HG03342 (cell line): ENCODE data around the gene MPRIP.
"Not testable (repeated sequence)": the region's sequence is repeated elsewhere in the genome, so short reads cannot be mapped to it uniquely, and the experiment has no call there.

Experiments
- ATAC-seq: cut with Tn5 transposase; IDR thresholded peaks from one replicate; pipeline ENCODE4 v1.9.1; 2021; ENCODE audit warnings: mild to moderate bottlenecking, moderate library complexity; ENCODE audit not compliant: unreplicated experiment

MPRIP gene

DNA sequence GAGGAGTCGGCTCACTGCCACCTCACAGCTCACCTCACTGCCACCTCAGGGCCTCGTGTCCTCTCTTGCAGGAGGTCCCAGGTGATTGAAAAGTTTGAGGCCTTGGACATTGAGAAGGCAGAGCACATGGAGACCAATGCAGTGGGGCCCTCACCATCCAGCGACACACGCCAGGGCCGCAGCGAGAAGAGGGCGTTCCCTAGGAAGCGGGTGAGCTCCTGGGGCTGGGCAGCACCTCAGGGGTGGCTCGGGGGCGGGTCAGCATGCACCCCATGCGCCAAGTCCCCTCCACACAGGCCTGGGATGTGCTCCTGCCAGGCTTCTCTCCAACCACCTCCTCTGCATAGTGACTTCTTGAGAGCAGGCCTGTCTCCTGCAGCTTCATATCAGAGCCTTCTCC, 100.3 kb downstream of the MPRIP start:
- no peak for ATAC-seq

- no peak for ATAC-seq
Measured at GRCh38 chr17:17143501-17143900, 101.2 kb downstream of the MPRIP start.

GRCh38 chr17:17144061-17144460, 101.8 kb downstream of the MPRIP start:
- ATAC-seq, result no peak

GRCh38 chr17:17144916-17145665, 102.8 kb downstream of the MPRIP start:
- no peak for ATAC-seq

- ATAC-seq, result no peak
Measured at GRCh38 chr17:17146786-17147406, 104.6 kb downstream of the MPRIP start.

DNA sequence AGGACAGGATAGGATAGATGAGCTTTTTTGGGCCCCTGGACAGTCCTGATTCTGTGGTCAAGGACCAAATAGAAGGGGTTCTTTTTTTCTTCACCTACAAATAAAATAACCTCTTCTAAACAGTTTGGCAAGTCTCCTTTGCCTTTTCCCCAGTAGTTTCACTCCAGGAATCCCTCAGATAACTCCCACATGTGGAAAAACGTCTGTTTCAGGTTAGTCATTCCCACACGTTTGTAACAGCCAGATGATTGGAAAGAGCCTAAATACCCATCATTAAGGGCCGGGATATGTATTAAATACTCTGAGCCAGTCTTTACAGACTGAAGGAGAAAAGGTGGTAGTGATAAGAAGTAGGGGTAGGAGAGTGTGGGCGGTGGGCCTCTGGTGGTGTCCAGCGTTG, 105.6 kb downstream of the MPRIP start:
- no peak for ATAC-seq

DNA sequence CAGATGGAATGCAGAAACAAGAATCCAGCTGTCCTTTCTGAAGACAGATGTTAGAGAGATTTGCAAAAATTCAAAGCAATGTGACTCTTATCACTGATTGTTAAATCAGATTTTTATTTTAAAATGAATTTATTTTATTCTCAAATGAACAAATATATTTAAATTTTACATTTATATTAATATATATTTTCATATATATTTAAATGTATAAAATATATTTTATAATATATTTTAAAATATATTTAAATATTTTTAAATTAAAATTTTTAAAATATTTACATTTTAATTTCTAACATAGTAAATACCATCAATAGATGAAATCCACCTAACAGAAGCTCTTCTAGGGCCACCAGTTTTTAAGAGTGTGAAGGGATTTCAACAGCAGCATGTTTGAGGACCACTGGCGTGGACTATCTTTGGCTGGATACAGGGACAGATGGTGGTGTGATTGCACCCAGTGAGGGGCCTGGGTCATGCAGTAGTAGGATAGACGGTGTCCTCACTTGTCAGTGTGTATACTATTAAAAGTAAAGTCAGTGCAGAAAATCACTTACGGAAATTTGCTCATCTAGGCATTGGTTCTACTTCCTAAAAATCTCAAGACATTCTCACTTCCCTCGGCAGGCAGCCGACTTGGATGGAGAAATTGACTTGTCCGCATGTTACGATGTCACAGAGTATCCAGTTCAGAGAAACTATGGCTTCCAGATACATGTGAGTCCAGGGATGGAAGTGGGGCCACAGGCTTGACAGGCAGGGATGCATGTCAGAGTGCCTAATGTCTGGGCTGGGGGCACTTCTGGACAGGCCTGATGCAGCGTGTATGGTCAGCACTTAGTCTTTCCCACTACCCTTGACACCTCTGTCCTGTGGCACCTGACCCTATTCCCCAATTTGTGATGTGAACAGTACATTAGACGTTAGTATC, 107.5 kb downstream of the MPRIP start:
- ATAC-seq, result no peak

DNA sequence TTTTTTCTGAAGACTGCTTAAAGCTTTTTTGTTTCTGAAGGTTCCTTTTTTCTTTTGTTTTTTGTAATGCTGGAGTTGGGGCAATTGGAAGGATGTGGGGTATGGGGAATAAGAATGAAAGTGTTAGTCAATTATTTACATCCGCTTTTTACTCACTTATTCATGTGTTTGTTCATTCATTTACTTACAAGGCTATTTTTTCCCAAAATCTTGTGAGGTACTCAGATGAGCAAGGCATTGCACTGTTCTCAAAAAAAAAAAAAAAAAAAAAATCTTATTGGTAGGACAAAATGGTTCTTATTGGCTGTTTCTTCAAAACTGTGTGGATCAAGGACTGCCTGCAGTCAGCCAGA, 108.2 kb downstream of the MPRIP start:
- ATAC-seq, result no peak

GRCh38 chr17:17151055-17151454, 108.8 kb downstream of the MPRIP start:
- no peak for ATAC-seq

DNA sequence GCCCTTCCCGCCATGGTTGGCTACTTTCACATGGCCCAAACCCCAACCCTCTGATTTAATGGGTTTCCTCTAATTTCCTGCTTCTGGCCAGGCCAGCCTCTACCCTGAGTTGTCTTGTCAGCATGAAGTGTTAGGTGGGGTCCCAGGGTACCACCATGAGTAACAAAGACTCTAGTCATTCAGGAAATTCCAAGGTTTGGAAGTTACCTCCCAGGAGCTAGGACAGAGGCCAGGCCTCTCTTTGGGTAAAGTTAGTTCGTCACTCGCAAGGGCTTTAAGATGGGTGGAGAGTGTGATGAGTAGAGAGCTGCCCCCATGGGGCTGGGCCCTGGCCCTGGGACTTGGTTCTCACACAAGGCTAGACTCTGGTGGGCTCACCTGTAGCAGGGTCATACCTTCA, 109.3 kb downstream of the MPRIP start:
- no peak for ATAC-seq

GRCh38 chr17:17151962-17152361, 109.7 kb downstream of the MPRIP start:
- ATAC-seq, result no peak

- no peak for ATAC-seq
Measured at GRCh38 chr17:17152385-17152784, 110.1 kb downstream of the MPRIP start.

DNA sequence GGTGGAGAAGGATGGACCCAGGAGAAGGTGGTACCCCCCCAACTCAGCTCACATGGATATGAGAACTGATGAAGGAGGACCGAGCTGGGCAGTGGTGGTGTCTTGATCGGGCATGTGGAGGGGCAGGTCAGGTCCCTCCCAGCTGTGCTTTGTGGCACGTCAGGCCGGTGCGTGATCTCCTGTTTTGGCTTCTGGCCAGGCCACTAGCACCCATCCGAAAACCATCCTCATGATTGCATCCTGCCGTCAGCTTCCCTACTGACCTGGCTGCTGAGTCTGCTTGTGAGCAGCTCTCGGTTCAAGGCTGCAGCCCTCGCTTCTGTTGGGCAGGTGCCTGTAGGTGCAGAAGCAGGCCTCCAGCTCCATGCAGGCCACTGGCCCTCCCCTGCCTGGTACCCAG, 110.8 kb downstream of the MPRIP start:
- ATAC-seq, result no peak

- ATAC-seq, result no peak
Measured at GRCh38 chr17:17153709-17154108, 111.5 kb downstream of the MPRIP start.

GRCh38 chr17:17154556-17154955, 112.3 kb downstream of the MPRIP start:
- ATAC-seq, result no peak

DNA sequence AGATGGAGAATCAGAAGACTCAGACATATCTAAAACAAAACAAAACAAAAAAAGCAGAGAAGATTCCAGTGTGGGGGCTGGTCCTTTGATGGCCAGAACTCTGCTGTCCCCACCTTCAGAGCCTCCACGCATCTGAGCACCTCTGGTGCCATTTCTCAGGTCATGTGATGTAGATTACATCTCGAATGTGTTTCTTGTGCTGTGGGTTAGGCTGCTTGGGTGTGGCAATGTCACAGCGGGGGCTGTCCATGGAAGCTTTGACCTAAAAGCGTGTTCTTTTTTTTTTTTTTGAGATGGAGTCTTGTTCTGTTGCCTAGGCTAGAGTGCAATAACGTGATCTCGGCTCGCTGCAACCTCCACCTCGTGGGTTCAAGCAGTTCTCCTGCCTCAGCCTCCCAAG, 112.7 kb downstream of the MPRIP start:
- ATAC-seq, result no peak

DNA sequence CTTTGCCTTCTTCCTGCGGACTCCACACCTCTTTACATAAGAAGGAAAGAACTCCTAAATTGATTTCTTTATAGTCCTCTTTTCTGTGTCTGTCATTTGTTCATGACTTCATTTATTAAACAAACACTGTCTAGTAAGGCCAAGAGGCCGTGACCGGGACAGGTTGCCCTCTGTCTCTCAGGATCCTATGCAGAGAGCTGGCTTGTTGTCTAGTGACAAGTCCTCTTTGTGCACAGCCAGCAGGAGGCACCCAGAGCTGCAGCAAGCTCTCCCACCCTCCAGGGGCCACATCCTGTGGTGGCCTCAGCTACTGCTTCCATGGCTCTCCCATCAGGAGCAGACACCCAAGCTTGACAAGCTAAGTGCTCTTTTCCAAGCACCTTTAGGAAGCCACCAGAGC, 113.3 kb downstream of the MPRIP start:
- ATAC-seq, result no peak

DNA sequence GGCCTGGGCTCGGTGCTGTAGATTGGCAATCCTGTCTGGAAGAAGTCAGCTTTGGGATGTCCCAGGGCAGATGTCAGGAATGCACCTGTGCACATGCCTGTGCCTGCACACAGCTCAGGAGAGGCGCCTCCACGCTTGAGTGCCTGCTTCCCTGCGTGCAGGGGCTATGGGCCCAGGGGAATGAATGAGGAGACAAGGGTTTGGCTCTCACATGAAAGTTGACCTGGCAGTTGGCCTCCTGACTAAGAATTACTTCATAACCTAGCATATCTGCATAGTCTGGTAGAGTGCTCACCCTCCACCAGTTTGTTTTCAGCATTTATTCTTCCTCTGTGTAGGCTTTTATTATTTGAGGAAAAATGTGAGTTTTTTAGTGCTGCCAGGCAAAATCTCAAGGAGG, 113.8 kb downstream of the MPRIP start:
- ATAC-seq, result no peak

- ATAC-seq, result no peak
Measured at GRCh38 chr17:17156511-17156910, 114.3 kb downstream of the MPRIP start.

GRCh38 chr17:17157041-17157440, 114.8 kb downstream of the MPRIP start:
- no peak for ATAC-seq

- ATAC-seq, result not testable (repeated sequence)
Measured at GRCh38 chr17:17158506-17158905, 116.2 kb downstream of the MPRIP start.

DNA sequence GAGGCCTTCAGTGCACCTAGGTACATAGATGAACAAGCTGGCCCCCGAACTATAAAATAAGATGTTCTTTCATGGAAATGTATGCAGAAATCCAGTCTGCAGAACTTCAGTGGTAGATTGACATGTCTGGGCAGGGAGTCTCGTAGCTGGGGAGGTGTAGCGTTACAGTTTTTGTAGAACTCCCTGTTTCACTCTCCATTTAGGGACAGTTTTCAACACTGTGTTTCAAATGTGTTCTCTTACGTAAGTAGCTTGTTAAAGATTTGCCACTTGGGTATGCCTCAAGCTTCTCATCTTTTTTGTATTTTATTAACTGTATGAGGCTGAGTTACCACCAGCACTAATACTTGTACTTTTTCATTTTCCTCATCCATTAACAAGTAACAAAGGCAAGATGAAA, 117.3 kb downstream of the MPRIP start:
- ATAC-seq, result no peak
